GM15510 (cell line): Measurements from ENCODE around the gene SLC2A5.

Source experiments
- POLR2A ChIP-seq: IDR thresholded peaks from 3 replicates; pipeline ENCODE4 v1.6.1; 2011; ENCODE audit warnings: borderline replicate concordance; ENCODE audit not compliant: insufficient read length; ENCODE audit errors: extremely low read depth

Gene SLC2A5

GRCh38 chr1:9079988-9080704 is 10.7 kb upstream of the SLC2A5 start:
- TF ChIP-seq POLR2A: no peak

GRCh38 chr1:9078752-9079500 is 9.5 kb upstream of the SLC2A5 start:
- no peak for TF ChIP-seq POLR2A

- no peak for TF ChIP-seq POLR2A
Measured at GRCh38 chr1:9078015-9078751, 8.7 kb upstream of the SLC2A5 start.

- no peak for TF ChIP-seq POLR2A
Measured at GRCh38 chr1:9075022-9075421, 5.6 kb upstream of the SLC2A5 start.

GRCh38 chr1:9073143-9073542 is 3.7 kb upstream of the SLC2A5 start:
- TF ChIP-seq POLR2A: no peak

GRCh38 chr1:9071554-9072235 is 2.3 kb upstream of the SLC2A5 start:
- no peak for TF ChIP-seq POLR2A

GRCh38 chr1:9070486-9070885 is 1.1 kb upstream of the SLC2A5 start:
- TF ChIP-seq POLR2A: no peak

- TF ChIP-seq POLR2A: no peak
Measured at GRCh38 chr1:9068981-9069325, 482 bp downstream of the SLC2A5 start.

- TF ChIP-seq POLR2A: no peak
Measured at GRCh38 chr1:9066945-9067807, 2.3 kb downstream of the SLC2A5 start.

GRCh38 chr1:9065213-9065751 is 4.2 kb downstream of the SLC2A5 start:
- no peak for TF ChIP-seq POLR2A

- TF ChIP-seq POLR2A: no peak
Measured at GRCh38 chr1:9062846-9063245, 6.6 kb downstream of the SLC2A5 start.

GRCh38 chr1:9062021-9062471 is 7.4 kb downstream of the SLC2A5 start:
- no peak for TF ChIP-seq POLR2A

- TF ChIP-seq POLR2A: no peak
Measured at GRCh38 chr1:9061252-9061960, 8.0 kb downstream of the SLC2A5 start.
